ENCODE measurements around the gene NR2C2.
A peak's percentile ranks its signal among the peaks of the same experiment; 100 is the strongest.
"Not testable (repeated sequence)": the region's sequence is repeated elsewhere in the genome, so short reads cannot be mapped to it uniquely, and the experiment has no call there.

Gene NR2C2

DNA sequence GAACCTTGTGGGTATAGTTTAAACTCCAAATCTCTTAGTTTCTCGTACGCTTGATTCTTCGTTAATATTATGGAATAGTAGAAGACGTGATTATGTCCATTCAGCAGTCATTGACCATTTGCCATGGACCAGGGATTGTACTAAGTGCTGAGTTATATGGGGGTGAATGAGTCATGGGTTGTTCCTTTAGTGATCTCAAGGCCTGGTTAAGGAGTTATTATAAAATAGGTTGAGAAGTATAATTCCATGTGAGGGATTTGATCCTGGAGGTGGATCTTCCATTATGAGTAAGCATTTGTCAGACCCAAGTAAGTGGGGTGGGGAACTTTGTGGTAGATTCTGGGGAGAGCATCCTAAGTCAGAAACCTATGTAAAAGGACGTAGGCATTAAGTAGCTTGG lies 15.4 kb downstream of the NR2C2 start:
- no peak for DNase-seq

DNA sequence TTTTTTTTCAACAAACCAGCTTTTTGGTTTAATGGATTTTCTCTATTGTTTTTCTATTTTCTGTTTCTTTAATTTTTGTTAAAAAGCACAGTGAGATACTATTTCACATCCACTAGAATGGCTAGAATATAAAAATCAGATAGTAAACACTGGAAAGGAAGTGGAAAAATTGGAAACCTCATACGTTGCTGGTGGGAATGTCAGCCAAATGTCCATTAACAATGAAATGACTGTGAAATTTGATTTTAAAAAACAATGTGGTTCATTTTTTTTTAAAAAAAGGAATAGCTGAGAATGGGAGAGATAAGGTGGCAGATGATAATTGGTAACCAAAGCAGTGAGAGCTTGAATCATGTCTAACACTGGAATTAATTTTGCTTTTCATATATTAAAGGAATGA lies 19.9 kb downstream of the NR2C2 start:
- DNase-seq: no peak

DNA sequence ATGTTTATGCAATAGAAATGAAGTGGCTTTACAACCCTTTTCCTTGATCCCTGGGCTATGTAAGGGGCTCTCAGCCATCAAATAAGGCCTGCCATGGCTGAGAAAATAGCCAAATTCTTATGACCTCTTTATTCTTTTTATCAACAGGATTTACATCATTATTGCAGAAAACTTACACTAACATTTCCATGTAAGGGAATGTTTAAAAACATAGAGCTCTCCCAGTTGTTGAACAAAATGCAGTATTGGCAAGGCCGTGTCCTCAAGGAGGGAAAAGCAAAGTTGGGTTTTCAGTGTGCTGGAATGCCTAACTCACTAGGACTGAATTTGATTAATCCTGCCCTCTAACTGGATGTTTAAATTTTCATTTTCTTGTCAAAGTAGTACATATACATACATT lies 22.3 kb downstream of the NR2C2 start:
- no peak for DNase-seq

DNA sequence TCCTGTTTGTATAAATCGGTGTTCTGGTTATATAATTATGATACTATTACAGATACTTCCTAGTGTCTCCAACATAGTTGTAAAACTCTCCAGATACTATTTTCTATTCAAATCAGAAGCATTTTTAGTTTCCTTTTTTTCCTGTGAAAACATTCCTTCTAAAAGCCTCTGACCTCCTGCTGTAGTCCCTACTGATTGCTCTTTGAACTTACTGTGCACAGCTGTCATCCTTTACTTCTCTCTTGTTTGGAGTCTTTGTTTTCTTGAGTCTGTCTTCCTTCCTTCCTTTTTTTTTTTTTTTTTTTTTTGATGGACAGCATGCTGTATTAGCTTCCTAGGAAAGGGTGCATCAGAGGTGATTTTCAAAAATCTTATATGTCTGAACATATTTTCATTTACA lies 28.9 kb downstream of the NR2C2 start:
- DNase-seq: no peak

DNA sequence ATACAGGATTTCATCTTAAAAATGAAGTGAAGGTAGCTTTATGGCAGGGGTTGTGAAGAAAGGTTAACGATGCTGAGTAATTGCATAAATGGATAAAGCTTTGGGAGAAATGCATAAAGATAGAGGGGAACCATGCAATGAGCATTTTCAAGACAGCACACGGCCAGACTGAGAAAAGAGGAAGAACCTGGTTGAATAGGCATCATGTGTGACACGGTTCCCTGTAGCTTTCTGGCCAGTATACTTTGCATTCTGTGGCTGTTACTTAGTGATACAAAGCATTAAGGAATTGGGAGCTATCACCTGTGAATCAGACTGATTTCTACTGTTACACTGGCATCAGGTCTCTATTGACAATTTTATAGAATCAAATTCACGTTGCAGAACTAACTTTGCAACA lies 33.3 kb downstream of the NR2C2 start:
- no peak for DNase-seq

DNA sequence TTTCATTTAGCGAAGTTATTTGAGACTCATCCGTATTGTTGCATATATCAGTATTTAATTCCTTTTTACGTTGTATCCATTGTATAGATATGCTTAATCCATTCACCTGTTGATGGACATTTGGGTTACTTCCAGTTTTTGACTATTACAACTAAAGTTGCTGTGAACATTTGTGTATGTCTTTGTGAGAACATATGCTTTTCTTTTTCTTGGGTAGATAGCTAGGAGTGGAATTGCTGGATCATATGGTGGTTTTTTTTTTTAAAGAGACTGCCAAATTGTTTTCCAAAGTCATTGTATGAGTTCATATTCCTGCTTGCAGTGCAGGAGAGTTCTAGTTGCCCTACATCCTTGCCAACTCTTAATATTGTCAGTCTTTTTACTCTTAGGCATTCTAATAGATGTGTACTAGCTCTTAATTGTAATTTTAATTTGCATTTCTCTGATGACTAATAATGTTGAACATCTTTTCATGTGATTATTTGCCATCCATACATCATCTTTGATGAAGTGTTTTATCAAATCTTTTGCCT lies 37.3 kb downstream of the NR2C2 start:
- DNase-seq: no peak

DNA sequence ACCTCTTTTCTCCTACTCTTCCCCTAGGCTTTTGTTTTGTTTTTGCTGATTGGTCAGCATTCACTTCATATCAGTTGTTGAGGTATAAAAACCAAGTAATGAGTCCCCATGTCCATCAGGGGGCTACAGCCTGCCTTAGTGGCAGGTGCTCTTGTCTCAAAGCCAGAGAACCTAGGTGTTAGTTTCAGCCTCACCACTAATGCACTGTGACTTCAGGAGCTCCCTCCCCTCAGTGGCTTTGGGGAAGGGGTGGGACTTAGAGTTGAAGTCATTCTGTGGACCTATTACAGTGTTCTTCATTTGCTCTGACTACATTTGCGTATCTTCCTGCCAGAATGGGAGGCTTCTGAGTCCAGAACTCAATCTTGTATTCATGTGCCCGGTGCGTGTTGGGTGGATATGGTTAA lies 41.6 kb downstream of the NR2C2 start:
- DNase-seq: no peak

DNA sequence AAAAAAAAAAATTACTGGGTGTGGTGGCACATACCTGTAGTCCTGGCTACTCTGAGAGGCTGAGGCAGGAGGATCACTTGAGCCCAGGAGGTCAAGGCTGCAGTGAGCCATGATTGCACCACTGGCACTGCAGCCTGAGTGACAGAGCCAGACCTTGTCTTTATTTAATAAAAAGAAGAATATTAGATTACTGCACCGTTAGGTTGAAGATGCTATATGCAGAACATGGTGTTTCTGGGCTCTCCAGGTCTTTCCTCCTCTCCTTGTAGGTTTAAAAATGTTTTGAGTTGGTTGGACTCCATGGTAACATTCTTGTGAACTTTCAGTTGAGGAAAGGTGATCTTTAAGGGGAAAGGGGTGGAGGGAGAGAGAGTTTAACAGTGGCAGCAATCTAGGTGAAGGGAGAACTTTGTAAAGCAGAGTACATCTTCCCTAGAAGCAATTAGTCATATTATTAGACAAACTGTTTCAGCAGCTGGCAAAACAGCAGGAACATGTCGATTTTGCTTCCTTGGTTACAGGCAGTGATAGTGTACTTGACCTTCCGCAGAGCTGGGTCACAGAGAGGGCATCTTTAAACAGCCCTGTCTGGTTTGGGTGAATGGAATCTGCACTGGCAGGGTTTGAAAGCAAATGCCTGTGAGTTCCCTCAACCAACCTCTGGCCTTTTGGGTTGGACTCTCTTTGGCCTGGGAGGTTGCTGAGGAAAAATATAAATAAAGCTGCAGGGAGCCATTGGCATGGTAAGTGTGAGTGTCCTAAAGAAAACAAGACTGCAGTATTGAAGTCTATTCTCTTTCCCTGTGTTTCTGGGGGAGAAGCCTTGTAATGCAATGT lies 42.8 kb downstream of the NR2C2 start:
- no peak for DNase-seq

DNA sequence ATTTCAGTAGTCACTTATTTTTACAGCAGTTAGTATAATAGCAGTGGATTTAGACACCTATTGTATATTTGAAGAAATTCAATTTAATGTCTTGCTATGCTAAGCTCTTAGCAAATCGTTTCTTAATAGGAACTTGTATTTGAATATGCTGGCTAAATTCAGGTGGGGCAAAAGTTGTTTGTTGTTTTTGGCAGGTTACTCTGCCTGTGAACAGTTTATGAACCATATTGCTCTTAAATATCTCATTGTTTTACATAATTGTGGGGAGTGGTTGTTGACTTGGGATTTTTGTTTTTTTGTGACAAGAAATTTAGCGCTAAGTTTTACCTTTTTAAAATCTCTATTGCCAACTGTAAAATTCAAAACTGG lies 43.4 kb downstream of the NR2C2 start:
- DNase-seq: no peak

DNA sequence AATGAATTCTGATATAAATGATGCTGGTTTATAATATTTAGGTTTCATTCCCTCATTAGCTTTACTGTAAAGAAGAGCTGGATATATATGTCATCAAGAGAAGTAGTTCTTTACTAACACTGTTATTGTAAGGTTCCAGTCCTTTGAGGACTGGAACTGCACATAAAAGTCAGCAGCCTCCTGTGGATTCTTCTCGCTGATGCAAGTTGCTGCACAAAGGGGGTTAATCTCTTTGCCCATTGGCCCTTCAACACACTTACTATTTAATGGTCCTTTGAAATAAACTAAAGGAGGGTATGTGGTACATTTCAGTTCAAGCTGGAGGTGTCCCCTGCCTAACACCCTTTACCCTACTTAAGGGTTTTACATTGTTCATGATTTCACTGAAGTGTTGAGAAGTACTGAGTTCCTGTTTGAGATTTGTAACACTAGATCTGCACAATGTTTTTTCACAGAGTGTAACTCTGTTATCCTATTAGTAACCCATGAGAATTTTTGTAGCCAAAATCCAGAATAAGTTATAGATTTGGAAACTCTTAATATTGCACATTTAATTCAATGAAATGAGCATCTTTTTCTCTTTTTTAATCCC lies 43.9 kb downstream of the NR2C2 start:
- DNase-seq: no peak

DNA sequence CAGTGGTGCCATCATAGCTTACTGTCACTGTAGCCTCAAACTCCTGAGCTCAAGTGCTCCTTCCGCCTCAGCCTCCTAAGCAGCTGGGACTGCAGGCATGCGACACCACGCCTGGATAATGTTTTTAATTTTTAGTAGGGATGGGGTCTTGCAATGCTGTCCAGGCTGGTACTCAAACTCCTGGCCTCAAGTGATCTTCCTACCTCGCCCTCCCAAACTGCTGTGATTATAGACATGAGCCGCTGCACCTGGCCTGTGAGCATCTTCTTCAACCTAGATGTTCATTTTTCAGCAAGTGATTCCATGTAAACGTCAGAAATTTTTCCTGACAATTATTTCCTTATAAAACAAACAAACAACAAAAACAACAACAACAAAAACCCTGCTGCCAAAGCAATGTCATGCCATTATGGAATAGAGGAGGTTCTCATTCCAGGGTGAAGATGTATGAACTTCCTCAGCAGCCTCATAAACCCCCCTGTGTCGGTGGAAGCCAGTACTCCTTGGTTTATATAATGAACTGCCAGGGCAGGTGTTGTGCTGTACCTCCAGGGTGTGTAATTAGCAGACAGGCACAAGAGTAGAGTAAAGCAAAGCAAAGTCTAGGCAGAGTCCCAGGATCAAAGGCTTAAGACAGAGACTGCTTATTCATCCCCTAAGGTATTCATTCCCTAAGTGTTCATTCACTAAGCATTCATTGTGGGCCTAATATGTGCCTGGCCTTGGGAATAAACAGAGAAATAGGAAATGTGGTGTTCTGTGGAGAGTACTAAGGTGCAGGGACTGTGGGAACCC lies 44.6 kb downstream of the NR2C2 start:
- no peak for DNase-seq

DNA sequence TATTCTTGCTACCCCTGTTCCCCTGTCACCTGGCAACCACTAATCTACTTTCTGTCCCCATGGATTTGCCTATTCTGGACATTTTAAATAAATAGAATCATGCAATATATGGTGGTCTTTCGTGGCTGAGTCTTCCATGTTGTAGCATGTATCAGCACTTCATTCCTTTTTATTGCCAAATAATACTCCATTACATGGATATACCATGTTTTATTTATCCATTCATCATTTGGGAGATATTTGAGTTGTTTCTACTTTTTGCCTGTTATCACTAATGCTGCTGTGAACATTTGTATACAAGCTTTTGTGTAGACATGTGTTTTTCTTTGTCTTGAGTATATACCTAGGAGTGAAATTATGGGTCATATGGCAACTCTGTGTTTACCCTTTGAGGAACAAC lies 50.6 kb downstream of the NR2C2 start:
- DNase-seq: no peak

DNA sequence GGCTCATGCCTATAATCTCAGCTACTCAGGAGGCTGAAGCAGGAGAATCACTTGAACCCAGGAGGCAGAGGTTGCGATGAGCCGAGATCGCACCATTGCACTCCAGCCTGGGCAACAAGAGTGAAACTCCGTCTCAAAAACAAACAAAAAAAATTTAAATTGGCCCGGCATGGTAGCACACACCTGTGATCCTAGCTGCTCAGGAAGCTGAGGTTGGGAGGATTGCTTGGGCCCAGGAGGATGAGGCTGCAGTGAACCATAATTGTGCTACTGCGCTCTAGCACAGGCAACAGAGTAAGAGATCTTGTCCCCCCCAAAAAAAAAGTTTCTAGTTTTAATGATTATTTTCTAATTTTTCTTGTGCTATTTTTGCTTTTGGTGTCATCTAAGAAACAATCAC lies 51.8 kb downstream of the NR2C2 start:
- not testable (repeated sequence) for DNase-seq

DNA sequence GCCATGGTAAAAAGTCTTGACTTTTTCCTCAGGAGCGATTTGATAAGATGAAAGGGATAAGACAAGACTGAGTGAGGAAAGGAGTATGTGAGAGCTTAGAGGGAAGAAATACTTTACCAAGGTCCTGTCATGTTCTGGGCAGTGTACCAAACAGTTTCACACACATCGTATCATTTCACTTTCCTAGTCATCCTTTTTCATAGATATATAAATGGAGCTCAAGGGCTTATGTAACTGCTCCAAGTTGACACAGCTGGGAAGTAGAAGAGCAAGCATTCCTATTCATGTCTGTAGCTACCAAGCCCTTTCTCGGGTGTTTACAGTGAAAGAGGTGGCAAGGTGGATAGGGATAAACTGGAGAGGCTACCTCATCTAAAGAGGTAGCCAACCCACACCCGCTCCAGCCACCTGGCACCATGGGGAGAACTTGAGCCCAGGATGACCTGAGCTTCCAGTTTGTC lies 60.3 kb downstream of the NR2C2 start:
- peak; percentile 76 for DNase-seq

DNA sequence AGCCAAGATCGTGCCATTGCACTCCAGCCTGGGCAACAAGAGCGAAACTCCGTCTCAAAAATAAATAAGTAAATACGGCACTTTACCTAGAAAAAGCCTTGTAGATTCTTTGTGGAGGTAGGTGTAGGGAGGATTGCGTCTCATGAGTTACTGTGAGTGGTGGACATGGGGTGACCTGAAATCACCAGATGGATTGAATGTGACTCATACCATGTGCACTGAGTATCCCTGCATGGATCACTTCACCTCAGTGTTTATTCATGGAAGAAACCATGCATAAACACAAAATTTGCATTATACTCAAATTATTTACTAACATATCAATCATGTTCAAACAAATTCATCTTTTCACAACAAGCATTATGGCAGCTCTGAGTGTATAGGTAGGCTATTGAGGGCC lies 61.8 kb downstream of the NR2C2 start:
- no peak for DNase-seq

DNA sequence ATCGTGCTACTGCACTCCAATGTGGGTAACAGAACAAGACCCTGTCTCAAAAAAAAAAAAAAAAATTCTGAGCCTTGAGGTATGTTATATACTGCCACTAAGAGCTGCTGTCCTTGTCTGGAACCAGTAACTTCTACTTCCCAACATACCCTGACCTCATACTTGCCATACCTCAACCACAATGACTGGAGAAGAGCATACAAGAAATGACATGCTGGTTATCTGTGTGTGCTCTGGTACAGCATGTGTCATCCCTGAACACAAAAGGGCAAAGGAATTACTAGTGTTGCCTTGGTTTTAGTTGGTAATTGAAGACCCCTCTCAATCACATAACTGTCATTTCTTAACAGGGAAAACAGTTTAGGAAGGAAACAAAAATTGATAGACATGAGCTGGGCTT lies 63.3 kb downstream of the NR2C2 start:
- DNase-seq: no peak

DNA sequence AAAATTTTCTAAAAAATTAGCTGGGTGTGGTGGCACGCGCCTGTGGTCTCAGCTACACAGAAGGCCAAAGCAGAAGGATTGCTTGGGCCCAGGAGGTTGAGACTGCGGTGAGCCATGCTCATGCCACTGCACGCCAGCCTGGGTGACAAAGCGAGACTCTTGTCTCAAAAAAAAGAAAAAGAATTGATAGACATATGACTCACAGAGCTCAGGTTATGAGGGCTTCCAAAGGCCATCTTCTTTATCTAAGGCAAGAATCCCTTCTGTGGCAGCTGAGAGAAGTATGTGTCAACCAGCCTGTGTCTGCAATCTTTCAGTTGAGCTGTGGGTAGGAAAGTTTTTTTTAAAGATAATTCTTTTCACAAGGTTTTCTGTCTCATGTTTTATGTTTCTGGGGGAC lies 63.8 kb downstream of the NR2C2 start:
- DNase-seq: no peak

DNA sequence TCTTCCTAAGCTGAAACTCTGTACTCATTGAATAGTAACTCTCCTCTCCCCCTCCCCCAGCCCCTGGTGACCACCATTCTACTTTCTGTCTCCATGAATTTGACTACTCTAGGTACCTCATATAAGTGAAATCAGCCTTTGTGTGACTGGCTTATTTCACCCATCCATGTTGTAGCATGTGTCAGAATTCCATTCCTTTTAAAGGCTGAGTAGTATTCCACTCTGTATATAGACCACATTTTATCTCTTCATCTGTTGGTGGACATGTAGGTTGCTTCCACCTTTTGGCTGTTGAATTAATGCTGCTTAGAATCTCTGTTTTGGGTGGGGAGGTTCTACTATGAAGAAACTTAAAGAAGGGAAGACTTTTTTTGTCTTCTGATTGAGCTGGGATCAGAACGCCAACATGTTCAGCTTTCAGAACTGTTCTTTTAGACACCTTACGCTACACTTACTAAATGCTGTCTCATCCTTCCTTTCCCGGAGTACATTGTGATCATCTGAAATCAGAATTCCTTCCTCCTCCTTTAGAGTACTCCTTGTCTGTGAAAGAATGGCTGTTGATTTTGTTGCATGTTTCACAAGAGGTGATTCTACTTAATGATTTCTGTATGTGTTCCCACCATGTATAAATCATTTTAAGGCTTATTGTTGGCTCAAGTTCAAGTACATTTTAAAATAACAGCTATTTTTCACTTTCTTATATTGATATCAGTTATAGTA lies 67.4 kb downstream of the NR2C2 start:
- DNase-seq: no peak

DNA sequence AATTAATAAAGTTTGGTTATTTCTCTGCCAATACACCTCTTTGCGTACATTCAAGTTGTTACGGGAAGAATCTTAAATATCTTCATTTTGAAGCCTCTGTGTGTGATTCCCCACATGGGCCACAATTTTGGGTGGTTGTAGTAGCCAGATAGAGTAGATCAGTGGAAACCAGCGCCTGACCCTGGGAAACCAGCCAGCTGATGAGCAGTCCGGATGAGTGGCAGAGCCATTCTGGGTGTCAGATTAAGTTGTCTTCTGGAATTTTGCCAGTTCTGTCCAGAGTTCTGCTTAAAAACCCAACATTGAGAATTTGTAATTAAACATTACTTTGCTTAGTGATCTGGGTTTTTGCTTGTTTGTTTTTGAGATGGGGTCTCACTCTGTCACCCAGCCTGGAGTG lies 68.1 kb downstream of the NR2C2 start:
- no peak for DNase-seq

DNA sequence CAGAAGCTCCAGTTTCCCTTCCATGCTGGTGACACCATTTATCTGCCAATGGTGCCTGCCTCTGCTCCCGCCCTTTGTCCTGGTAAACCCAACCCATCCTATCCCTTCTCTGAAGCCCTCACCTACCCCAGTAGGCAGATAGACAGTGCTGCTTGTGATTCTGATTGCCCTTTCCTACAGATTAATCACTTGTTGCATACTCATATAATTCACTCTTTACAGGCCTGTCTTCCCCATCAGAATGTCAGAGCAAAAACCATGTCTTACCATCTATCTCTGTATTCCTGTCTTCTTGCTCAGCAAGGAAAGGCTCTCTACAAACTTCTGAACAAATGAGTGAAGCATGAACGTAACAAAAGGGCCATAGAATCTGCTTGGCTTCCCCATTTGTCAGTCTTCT lies 69.8 kb downstream of the NR2C2 start:
- no peak for DNase-seq

DNA sequence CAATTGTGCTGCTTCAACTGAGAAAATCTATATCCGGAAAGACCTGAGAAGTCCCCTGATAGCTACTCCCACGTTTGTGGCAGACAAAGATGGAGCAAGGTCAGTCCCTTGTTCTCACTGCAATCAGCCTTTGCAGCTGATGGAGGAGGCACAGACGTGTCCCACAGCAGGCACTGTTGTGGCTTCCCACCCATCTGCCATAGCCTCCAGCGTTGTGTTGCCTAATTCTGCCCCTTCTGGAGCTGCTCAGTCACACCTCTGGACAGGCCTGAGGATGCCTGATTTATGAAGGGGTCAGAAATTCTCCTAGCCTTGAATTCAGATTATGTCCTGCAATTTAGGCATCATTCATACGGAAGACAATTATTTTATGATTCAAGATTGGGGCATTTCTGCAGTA lies 75.9 kb downstream of the NR2C2 start:
- no peak for DNase-seq

DNA sequence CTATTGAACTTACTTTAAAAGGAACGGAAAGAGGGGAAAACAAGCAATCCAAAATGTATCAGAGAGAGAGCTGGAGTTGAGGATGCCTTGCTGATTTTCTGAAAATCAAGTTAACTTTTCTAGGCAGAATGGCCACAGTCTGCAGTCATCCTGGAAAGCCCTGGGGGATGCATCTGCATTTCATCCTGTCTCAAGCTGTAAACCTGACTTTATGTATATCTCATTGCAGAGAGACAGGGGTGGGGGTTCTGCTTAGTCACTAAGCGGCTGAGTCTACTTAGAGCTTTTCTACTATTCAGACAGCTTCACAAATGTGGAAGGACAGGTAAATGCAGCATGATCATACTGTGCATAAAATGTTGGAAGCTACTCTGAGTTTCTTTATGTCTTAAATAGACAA lies 76.3 kb downstream of the NR2C2 start:
- DNase-seq: no peak

DNA sequence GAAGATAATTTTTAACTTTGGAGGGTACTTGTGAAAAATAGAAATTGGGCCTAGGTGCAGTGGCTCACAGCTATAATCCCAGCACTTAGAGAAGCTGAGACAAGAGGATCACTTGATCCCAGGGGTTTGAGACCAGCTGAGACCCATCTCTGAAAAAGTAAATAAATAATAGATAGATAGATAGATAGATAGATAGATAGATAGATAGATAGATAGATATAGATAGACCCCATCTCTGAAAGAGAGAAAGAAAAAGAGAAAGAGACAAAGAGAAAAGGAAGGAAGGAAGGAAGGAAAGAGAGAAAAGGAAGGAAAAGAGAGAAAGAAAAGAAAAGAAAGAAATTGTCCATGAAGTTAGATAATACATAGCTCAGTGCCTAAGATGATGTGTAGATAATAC lies 82.2 kb downstream of the NR2C2 start:
- no peak for DNase-seq

Data from NCI-H774 (cell line).